GM12878 (cell line): Measurements from ENCODE around the gene SELENBP1. TPM values are rescaled to one million over a fixed set of nuclear protein-coding genes. Genes with fewer than 3 reads are reported as not detected.

Source experiments
- ATAC-seq: fragments of 200-7000 bp; cut with Tn5 transposase; 3 replicates; pipeline ENCODE4 v1.9.1; 2020; ENCODE audit warnings: mild to moderate bottlenecking, moderate library complexity
- BruUV-seq: library from RNA; stranded (reverse); fragments of 400-500 nt; replicated peaks from 2 replicates; lab custom pipeline; 2021; lab: Mats Ljungman, UMichigan
- CTCF ChIA-PET: fragments of 300-600 bp; sonication (Branson Sonifier 250); formaldehyde crosslinking; extraction: SDS; loops from one replicate; lab custom pipeline; 2021; ENCODE audit warnings: inconsistent platforms; lab: Yijun Ruan, JAX
- POLR2A ChIA-PET: fragments of 350-600 bp; formaldehyde crosslinking; extraction: SDS; loops from one replicate; lab custom pipeline; 2021; ENCODE audit warnings: inconsistent platforms; lab: Charles Lee
- RAD21 ChIA-PET: fragments of 300-600 bp; sonication (Branson Sonifier 250); formaldehyde crosslinking; loops from one replicate; lab custom pipeline; 2023; ENCODE audit warnings: antibody characterized with exemption; ENCODE audit not compliant: unreplicated experiment; lab: Charles Lee
- SMC1A ChIA-PET: fragments of 300-600 bp; sonication (Branson Sonifier 250); formaldehyde crosslinking; loops from one replicate; lab custom pipeline; 2023; ENCODE audit not compliant: unreplicated experiment, uncharacterized antibody; lab: Charles Lee
- DNase-seq: peaks from one replicate; pipeline ENCODE4 v3.0.0-alpha.2; 2011; ENCODE audit warnings: low read depth, low spot score
- FAIRE-seq: peaks from 3 replicates; lab custom pipeline; 2011; peaks lifted over from hg19 to GRCh38; lab: Jason Lieb, UNC
- H2AFZ ChIP-seq: 2 replicates; pipeline ENCODE4 v1.6.0; 2011; ENCODE audit warnings: low read depth, low read length, control low read depth; ENCODE audit not compliant: control insufficient read depth
- H3K27ac ChIP-seq: 2 replicates; pipeline ENCODE4 v1.5.1; 2011; ENCODE audit warnings: control low read depth; ENCODE audit not compliant: control insufficient read depth, insufficient read depth
- H3K27me3 ChIP-seq, 2 experiments: replicated peaks in 1 of 2; 2 replicates each; pipeline versions ENCODE4 v1.6.0 to v1.6.1; 2011; ENCODE audit warnings: low read length in 1 of 2; ENCODE audit not compliant: control insufficient read depth in 2 of 2, insufficient read depth in 2 of 2
- H3K36me3 ChIP-seq, 2 experiments: 2 replicates each; pipeline ENCODE4 v1.5.1; 2011; ENCODE audit warnings: low read length in 1 of 2; ENCODE audit not compliant: control insufficient read depth in 2 of 2, insufficient read depth in 2 of 2
- H3K4me1 ChIP-seq: 2 replicates; pipeline ENCODE4 v1.6.1; 2011; ENCODE audit warnings: mild to moderate bottlenecking, low read length, moderate library complexity, mixed read lengths; ENCODE audit not compliant: control insufficient read depth, insufficient read depth
- H3K4me2 ChIP-seq: 2 replicates; pipeline ENCODE4 v1.6.0; 2011; ENCODE audit warnings: control low read depth; ENCODE audit not compliant: control insufficient read depth, insufficient read depth
- H3K4me3 ChIP-seq: fragments of 200-600 bp; sonication (generic); 2 replicates; pipeline ENCODE4 v1.5.1; 2016
- H3K79me2 ChIP-seq: 2 replicates; pipeline ENCODE4 v1.6.0; 2011; ENCODE audit warnings: low read length; ENCODE audit not compliant: control insufficient read depth, insufficient read depth
- H3K9ac ChIP-seq: 2 replicates; pipeline ENCODE4 v1.8.0; 2011; ENCODE audit warnings: low read length, control low read depth, mixed read lengths; ENCODE audit not compliant: control insufficient read depth, insufficient read depth
- H3K9me3 ChIP-seq: replicated peaks from 3 replicates; pipeline ENCODE4 v1.5.1; 2011; ENCODE audit warnings: mild to moderate bottlenecking, low read length; ENCODE audit not compliant: control insufficient read depth, insufficient read depth
- H4K20me1 ChIP-seq: 2 replicates; pipeline ENCODE4 v1.6.0; 2011; ENCODE audit not compliant: control insufficient read depth, insufficient read depth
- BHLHE40 ChIP-seq, 2 experiments: fragments of 450-650 bp in 1 of 2; IDR thresholded peaks; 2 replicates each; pipeline ENCODE4 v1.6.1; 2011 to 2017; ENCODE audit warnings: low read depth in 2 of 2, borderline replicate concordance in 1 of 2, improper control_type of control experiment in 1 of 2, low read length in 1 of 2, mild to moderate bottlenecking in 1 of 2
- CHD4 ChIP-seq: fragments of 200-600 bp; sonication (generic); IDR thresholded peaks from 2 replicates; pipeline ENCODE4 v1.6.1; 2016; ENCODE audit warnings: mild to moderate bottlenecking
- CREB1 ChIP-seq: IDR thresholded peaks from 2 replicates; pipeline ENCODE4 v1.6.1; 2012; ENCODE audit warnings: low read depth, mild to moderate bottlenecking, inconsistent platforms
- ELK1 ChIP-seq: IDR thresholded peaks from 2 replicates; pipeline ENCODE4 v1.6.1; 2012; ENCODE audit warnings: low read depth, low read length, improper control_type of control experiment
- HCFC1 ChIP-seq: fragments of 150-350 bp; IDR thresholded peaks from 2 replicates; pipeline ENCODE4 v1.6.1; 2014; ENCODE audit warnings: low read length
- HDAC2 ChIP-seq: fragments of 200-600 bp; sonication (generic); IDR thresholded peaks from 2 replicates; pipeline ENCODE4 v1.6.1; 2017
- IKZF1 ChIP-seq: fragments of 450-650 bp; conservative IDR thresholded peaks from 2 replicates; pipeline ENCODE4 v1.6.1; 2017; ENCODE audit warnings: antibody characterized with exemption, mild to moderate bottlenecking
- JUND ChIP-seq: IDR thresholded peaks from 2 replicates; pipeline ENCODE4 v1.6.1; 2012; ENCODE audit warnings: low read depth, mild to moderate bottlenecking, low read length, improper control_type of control experiment, moderate library complexity
- LARP7 ChIP-seq: fragments of 450-650 bp; IDR thresholded peaks from 2 replicates; pipeline ENCODE4 v1.6.1; 2017; ENCODE audit warnings: mild to moderate bottlenecking
- MAX ChIP-seq: IDR thresholded peaks from 2 replicates; pipeline ENCODE4 v1.6.1; 2012; ENCODE audit warnings: low read depth, low read length, improper control_type of control experiment
- MTA2 ChIP-seq: fragments of 450-650 bp; IDR thresholded peaks from 2 replicates; pipeline ENCODE4 v1.6.1; 2016; ENCODE audit warnings: low read depth, mild to moderate bottlenecking, moderate library complexity
- NFIC ChIP-seq: IDR thresholded peaks from 2 replicates; pipeline ENCODE4 v1.6.1; 2012; ENCODE audit warnings: low read depth, mild to moderate bottlenecking, inconsistent platforms, low read length, moderate library complexity
- NR2C2 ChIP-seq: IDR thresholded peaks from 2 replicates; pipeline ENCODE4 v1.6.1; 2011; ENCODE audit warnings: borderline replicate concordance, low read depth; ENCODE audit not compliant: control insufficient read depth, insufficient read length
- NR2F1 ChIP-seq: fragments of 450-650 bp; conservative IDR thresholded peaks from 2 replicates; pipeline ENCODE4 v1.6.1; 2017; ENCODE audit warnings: mild to moderate bottlenecking
- RB1 ChIP-seq: fragments of 450-650 bp; formaldehyde crosslinking; IDR thresholded peaks from 2 replicates; pipeline ENCODE4 v1.6.1; 2017; ENCODE audit warnings: mild to moderate bottlenecking, borderline replicate concordance
- TAF1 ChIP-seq: IDR thresholded peaks from 2 replicates; pipeline ENCODE4 v1.6.1; 2011; ENCODE audit warnings: mild to moderate bottlenecking, low read depth, low read length, borderline replicate concordance
- WGBS: methylation state at CpG from one replicate; pipeline ENCODE4 v1.1.6; 2016; ENCODE audit warnings: low lambda C conversion rate; ENCODE audit not compliant: insufficient replicate concordance, insufficient coverage; ENCODE audit errors: missing lambda C conversion rate; 5-methylcytosine and 5-hydroxymethylcytosine counted together
- in situ Hi-C: fragments of 300-500 bp; cut with MboI; formaldehyde crosslinking; loops from 9 replicates; pipeline ENCODE4 v1.14.3; 2018; ENCODE audit warnings: mixed read lengths
- intact Hi-C: fragments of 100-400 bp; cut with micrococcal nuclease; formaldehyde crosslinking; loops from one replicate; pipeline ENCODE4 v1.14.2; 2022; ENCODE audit not compliant: unreplicated experiment
- polyA plus RNA-seq, 11 experiments: library from polyadenylated mRNA; depleted of rRNA in 4 of 11; unstranded in 6 of 11; stranded (reverse) in 5 of 11; fragments of >200 nt; fragmentation: Nextera tagmentation in 4 of 11; fragmentation: Illumina TruSeq in 1 of 11; extraction: Ambion mirVana in 4 of 11; extraction: Trizol in 1 of 11; gene quantifications; 1 replicate in 1 of 11; 2 replicates in 10 of 11; pipeline versions ENCODE4 v1.2.1 to v1.2.3, GENCODE V29; 2011 to 2016; ENCODE audit warnings: inconsistent platforms in 2 of 11, missing spikeins in 2 of 11, low read depth in 1 of 11
- total RNA-seq, 4 experiments: library from RNA; depleted of rRNA in 3 of 4; stranded (reverse); fragments of >200 nt in 3 of 4; fragmentation: Illumina TruSeq in 1 of 4; extraction: Trizol in 1 of 4; gene quantifications; 2 replicates each; pipeline versions ENCODE4 v1.2.1 to v1.2.3, GENCODE V29; 2013 to 2021

SELENBP1 gene
- total and polyA plus RNA-seq, 10 of the 15 experiments (the other 5 are each of a cell fraction or from before 2014, with no cell fraction given) = 0.41 TPM; not detected in 9

DNA sequence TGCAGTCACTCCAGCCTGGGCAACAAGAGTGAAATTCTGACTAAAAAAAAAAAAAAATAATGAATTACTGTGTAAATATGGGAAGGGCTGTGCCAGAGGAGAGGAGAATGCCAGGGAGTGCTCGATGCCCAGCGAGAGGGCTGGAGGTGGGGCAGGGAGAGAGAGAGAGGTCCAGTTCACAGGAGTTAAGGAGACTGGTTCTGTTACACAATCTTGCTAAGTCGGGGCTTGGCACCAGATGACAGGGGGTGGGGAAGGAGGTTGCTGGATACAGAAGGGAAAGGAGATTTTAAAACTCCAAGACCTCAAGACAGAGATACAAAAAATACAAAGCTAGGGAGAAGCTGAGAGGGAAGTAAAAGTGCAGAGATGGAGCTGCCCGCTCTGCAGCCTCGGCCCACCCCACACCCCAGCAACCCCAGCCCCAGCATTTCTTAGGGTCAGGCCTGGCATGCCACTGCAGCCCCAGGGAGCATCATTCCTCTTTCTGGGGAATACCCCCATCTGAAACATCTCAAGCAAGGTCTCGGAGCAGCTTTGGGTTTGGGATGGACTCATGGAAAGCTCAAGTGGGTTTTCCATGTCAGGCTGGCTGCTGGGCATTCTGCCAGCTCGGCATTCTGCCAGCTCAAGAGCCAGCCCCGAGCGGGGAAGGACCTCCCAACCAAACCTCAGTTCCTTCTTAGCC lies 991 bp downstream of the SELENBP1 start:
- no peaks in the 10 kb centered on the region for H4K20me1 ChIP-seq
- no peak overlapping the region for H3K4me3 ChIP-seq
- FAIRE-seq (no peak), DNase-seq (no peak), ATAC-seq (no peak)
- H3K9ac ChIP-seq = no peak overlapping the region
- TF ChIP-seq MAX (no peak), LARP7 (no peak), NFIC (no peak), NR2C2 (no peak)
- no peaks in the 10 kb centered on the region for H3K27me3 ChIP-seq
- ChIA-PET POLR2A (no interaction called here), CTCF (interaction anchor here (1.7 kb wide), 1 partner anchor 27 kb away, joined by 4 read pairs; no protein-coding TSS in a partner anchor), RAD21 (no interaction called here), SMC1A (interaction anchor here (0.7 to 1.3 kb wide), 2 partner anchors 27 to 31 kb away, joined by 3 to 4 read pairs; no protein-coding TSS in a partner anchor)
- no peak overlapping the region for H3K27ac ChIP-seq
- H3K36me3 ChIP-seq = no peaks in the 10 kb centered on the region
- no peaks in the 10 kb centered on the region for H3K79me2 ChIP-seq
- no peaks in the 10 kb centered on the region for H3K4me1 ChIP-seq
- intact Hi-C loops = no loop called here
- WGBS = 51% methylated on average over 9 of the region's 9 CpGs
- no peak overlapping the region for H2AFZ ChIP-seq
- H3K4me2 ChIP-seq = no peak overlapping the region
- in situ Hi-C loops = no loop called here
- no TSS peak for BruUV-seq
- no peaks in the 10 kb centered on the region for H3K9me3 ChIP-seq

- RAD21 ChIA-PET = interaction anchor here (1.1 kb wide), 1 partner anchor 15 kb away, joined by 3 read pairs; no protein-coding TSS in a partner anchor
- Histone ChIP-seq H3K9ac (no peak overlapping the region), H3K79me2 (no peaks in the 10 kb centered on the region), H3K4me3 (no peak overlapping the region), H3K27ac (no peak overlapping the region), H3K9me3 (no peaks in the 10 kb centered on the region), H3K27me3 (no peaks in the 10 kb centered on the region), H4K20me1 (no peaks in the 10 kb centered on the region), H2AFZ (no peak overlapping the region; the same call in 1 of the 2 replicates), H3K4me2 (no peak overlapping the region), H3K36me3 (no peaks in the 10 kb centered on the region), H3K4me1 (no peaks in the 10 kb centered on the region)
- in situ Hi-C loops = no loop called here
- no peak for FAIRE-seq
- ATAC-seq = no peak; the same call in 1 of the 3 replicates
- POLR2A ChIA-PET = interaction anchor here (0.6 to 1.4 kb wide), 3 partner anchors 29 to 43 kb away, joined by 3 read pairs; partner anchors contain the start of genes PI4KB and PSMB4
- CTCF ChIA-PET = interaction anchor here (0.8 to 1.3 kb wide), 4 partner anchors 14 to 30 kb away, joined by 3 read pairs; partner anchors contain the start of gene PSMB4
- WGBS = 49% methylated on average over 6 of the region's 6 CpGs
- no peak for DNase-seq
- SMC1A ChIA-PET = interaction anchor here (0.5 to 1.2 kb wide), 2 partner anchors 29 to 30 kb away, joined by 3 read pairs; partner anchors contain the start of gene PSMB4
- BruUV-seq = no TSS peak
- intact Hi-C loops = no loop called here
- no peak for TF ChIP-seq RB1
- no peak for TF ChIP-seq HCFC1
- TF ChIP-seq NR2F1 = no peak
- TF ChIP-seq CHD4 = no peak
- no peak for TF ChIP-seq JUND
- no peak for TF ChIP-seq TAF1
- no peak for TF ChIP-seq HDAC2
- TF ChIP-seq MTA2 = no peak
- no peak for TF ChIP-seq CREB1
- TF ChIP-seq BHLHE40 (IDR thresholded peaks at IDR 0.05; ENCODE audit: borderline replicate concordance in 1 of 2, low read depth in 2 of 2, low read length in 1 of 2) = no peak
- no peak for TF ChIP-seq IKZF1
- no peak for TF ChIP-seq ELK1
Observed at GRCh38 chr1:151370211-151370911, 2.1 kb downstream of the SELENBP1 start.
